ENCODE measurements around the gene ZSCAN1. TPM values are rescaled to one million over a fixed set of nuclear protein-coding genes. Genes with fewer than 3 reads are reported as not detected.

ZSCAN1 gene
- total RNA-seq, 1 experiment from 2014 or later = 1.3 TPM

DNA sequence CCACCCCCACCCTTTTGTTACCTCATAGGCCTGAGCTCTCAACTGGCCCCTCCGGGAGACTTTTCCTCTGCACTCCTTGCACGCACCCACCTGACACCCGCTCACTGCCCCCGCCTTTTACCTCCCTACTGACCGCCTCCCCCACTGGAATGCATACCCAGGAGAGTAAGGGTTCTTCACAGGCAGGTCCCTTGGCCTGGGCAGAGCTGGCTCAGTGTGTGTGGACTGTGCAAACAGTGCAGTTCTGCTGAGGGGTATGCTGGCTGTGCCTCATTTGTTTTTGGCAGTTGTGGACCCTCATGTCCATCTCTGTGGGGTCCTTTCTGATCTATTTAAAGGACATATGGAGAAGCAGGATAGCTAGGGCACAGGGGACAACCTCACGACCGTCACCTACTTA, 59.2 kb downstream of the ZSCAN1 start (continued):
- TF ChIP-seq, protein P1, sequence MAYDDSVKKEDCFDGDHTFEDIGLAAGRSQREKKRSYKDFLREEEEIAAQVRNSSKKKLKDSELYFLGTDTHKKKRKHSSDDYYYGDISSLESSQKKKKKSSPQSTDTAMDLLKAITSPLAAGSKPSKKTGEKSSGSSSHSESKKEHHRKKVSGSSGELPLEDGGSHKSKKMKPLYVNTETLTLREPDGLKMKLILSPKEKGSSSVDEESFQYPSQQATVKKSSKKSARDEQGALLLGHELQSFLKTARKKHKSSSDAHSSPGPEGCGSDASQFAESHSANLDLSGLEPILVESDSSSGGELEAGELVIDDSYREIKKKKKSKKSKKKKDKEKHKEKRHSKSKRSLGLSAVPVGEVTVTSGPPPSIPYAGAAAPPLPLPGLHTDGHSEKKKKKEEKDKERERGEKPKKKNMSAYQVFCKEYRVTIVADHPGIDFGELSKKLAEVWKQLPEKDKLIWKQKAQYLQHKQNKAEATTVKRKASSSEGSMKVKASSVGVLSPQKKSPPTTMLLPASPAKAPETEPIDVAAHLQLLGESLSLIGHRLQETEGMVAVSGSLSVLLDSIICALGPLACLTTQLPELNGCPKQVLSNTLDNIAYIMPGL (CRISPR knock-in tag; IDR thresholded peaks at IDR 0.05) = no peak
- TF ChIP-seq IRF1 (CRISPR knock-in tag; IDR thresholded peaks at IDR 0.05) (no peak), ZNF281 (CRISPR knock-in tag; IDR thresholded peaks at IDR 0.05) (no peak)

DNA sequence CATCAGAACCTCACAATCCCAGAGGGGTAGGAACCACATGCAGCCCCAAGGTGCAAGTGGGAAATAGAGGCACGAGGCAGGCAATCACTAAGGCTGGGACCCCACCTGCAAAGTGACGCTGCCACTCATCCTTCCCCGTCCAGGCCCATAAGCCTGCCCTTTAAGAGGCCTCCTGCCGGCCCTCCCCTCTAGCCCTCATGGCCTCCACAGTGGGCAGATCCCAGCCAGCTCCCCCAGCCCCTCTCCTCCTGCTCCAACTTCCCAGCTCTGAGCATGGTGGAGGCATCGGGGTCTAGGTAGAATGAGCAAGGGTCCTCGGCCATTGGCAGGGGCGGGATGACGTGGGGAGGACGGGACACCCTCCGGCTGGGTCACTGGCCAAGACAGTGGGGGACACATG, 61.5 kb downstream of the ZSCAN1 start:
- 0 out of 2 replicates have a peak, but pooled peaks cover 3% of the 10 kb centered on the region for H3K36me3 Mint-ChIP-seq
- peaks cover 18% of the 10 kb centered on the region for H3K4me1 Mint-ChIP-seq
- no peaks in the 10 kb centered on the region for H3K9me3 Mint-ChIP-seq
- no peak for ATAC-seq
- no peaks in the 10 kb centered on the region for H3K27me3 Mint-ChIP-seq (ENCODE audit: low read depth)
- ChIA-PET POLR2A (interaction anchor here (0.6 to 1.4 kb wide), 3 partner anchors 11 to 37 kb away, joined by 3 to 4 read pairs (median 3); partner anchors contain the start of gene ZNF135), CTCF (interaction anchor here (1.7 kb wide), 1 partner anchor 73 kb away, joined by 5 read pairs; no protein-coding TSS in a partner anchor)
- no peak overlapping the region for H3K27ac Mint-ChIP-seq
- no peak overlapping the region for H3K4me3 Mint-ChIP-seq
- TF ChIP-seq ZNF396 (CRISPR knock-in tag; IDR thresholded peaks at IDR 0.05; ENCODE audit: borderline replicate concordance) (no peak), ZNF121 (CRISPR knock-in tag; IDR thresholded peaks at IDR 0.05) (no peak), E2F1 (CRISPR knock-in tag; IDR thresholded peaks at IDR 0.05) (no peak), TEAD4 (CRISPR knock-in tag; IDR thresholded peaks at IDR 0.05) (no peak), NFATC4 (CRISPR knock-in tag; IDR thresholded peaks at IDR 0.05) (no peak), CREM (CRISPR knock-in tag; IDR thresholded peaks at IDR 0.05) (no peak), ESRRA (CRISPR knock-in tag; IDR thresholded peaks at IDR 0.05; ENCODE audit: borderline replicate concordance) (no peak), TP53 (CRISPR knock-in tag; IDR thresholded peaks at IDR 0.05) (no peak), CBFB (CRISPR knock-in tag; IDR thresholded peaks at IDR 0.05; ENCODE audit: low read depth) (no peak), MLX (CRISPR knock-in tag; IDR thresholded peaks at IDR 0.05) (no peak), PRRX2 (CRISPR knock-in tag; IDR thresholded peaks at IDR 0.05) (no peak), E2F5 (CRISPR knock-in tag; IDR thresholded peaks at IDR 0.05) (no peak)
- TF ChIP-seq, protein P2, sequence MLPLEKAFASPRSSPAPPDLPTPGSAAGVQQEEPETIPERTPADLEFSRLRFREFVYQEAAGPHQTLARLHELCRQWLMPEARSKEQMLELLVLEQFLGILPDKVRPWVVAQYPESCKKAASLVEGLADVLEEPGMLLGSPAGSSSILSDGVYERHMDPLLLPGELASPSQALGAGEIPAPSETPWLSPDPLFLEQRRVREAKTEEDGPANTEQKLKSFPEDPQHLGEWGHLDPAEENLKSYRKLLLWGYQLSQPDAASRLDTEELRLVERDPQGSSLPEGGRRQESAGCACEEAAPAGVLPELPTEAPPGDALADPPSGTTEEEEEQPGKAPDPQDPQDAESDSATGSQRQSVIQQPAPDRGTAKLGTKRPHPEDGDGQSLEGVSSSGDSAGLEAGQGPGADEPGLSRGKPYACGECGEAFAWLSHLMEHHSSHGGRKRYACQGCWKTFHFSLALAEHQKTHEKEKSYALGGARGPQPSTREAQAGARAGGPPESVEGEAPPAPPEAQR (CRISPR knock-in tag; IDR thresholded peaks at IDR 0.05) = no peak
- DNase-seq (ENCODE audit: low spot score) = no peak
